ENCODE measurements around the gene TCEA3.

- TF ChIP-seq CTCF (IDR thresholded peaks at IDR 0.05), result no peak
- no peak for TF ChIP-seq POLR2A (IDR thresholded peaks at IDR 0.05)
Measured at GRCh38 chr1:23408797-23409290, 15.7 kb downstream of the TCEA3 start.
